Mesendoderm (in vitro differentiated cells): ENCODE data around the gene TSPAN14.

Source experiments
- DNase-seq: peaks from one replicate; pipeline ENCODE4 v3.0.0; 2013
- H2AK5ac ChIP-seq: 2 replicates; pipeline ENCODE4 v1.6.1; 2013; ENCODE audit warnings: low read length, inconsistent platforms
- H2BK120ac ChIP-seq: 2 replicates; pipeline ENCODE4 v1.6.1; 2013; ENCODE audit warnings: low read depth, mild to moderate bottlenecking, low read length, moderate library complexity, mixed read lengths
- H2BK15ac ChIP-seq: replicated peaks from 2 replicates; pipeline ENCODE4 v1.6.1; 2013; ENCODE audit warnings: low read depth, mild to moderate bottlenecking, moderate library complexity
- H2BK5ac ChIP-seq: 2 replicates; pipeline ENCODE4 v1.6.1; 2013; ENCODE audit warnings: low read length, inconsistent platforms
- H3K18ac ChIP-seq: 2 replicates; pipeline ENCODE4 v1.6.1; 2013; ENCODE audit warnings: mild to moderate bottlenecking, low read length, mixed read lengths
- H3K23ac ChIP-seq: one replicate; pipeline ENCODE4 v1.6.1; 2013; ENCODE audit warnings: low read length
- H3K27ac ChIP-seq: 2 replicates; pipeline ENCODE4 v1.5.1; 2013; ENCODE audit warnings: low read depth, mild to moderate bottlenecking, inconsistent platforms, low read length, moderate library complexity
- H3K27me3 ChIP-seq: 2 replicates; pipeline ENCODE4 v1.6.1; 2013; ENCODE audit warnings: low read length, control low read depth, mild to moderate bottlenecking, inconsistent platforms; ENCODE audit not compliant: insufficient read depth, poor library complexity
- H3K36me3 ChIP-seq: 2 replicates; pipeline ENCODE4 v1.6.1; 2013; ENCODE audit warnings: low read length, inconsistent platforms; ENCODE audit not compliant: control insufficient read depth, insufficient read depth
- H3K4ac ChIP-seq: one replicate; pipeline ENCODE4 v1.6.1; 2013; ENCODE audit warnings: low read depth, mild to moderate bottlenecking, low read length, moderate library complexity
- H3K4me1 ChIP-seq: 2 replicates; pipeline ENCODE4 v1.6.1; 2013; ENCODE audit warnings: low read depth, low read length, inconsistent platforms; ENCODE audit not compliant: control insufficient read depth
- H3K4me2 ChIP-seq: 2 replicates; pipeline ENCODE4 v1.6.1; 2013; ENCODE audit warnings: low read length
- H3K4me3 ChIP-seq: 2 replicates; pipeline ENCODE4 v1.5.1; 2013; ENCODE audit warnings: mild to moderate bottlenecking, low read length
- H3K56ac ChIP-seq: one replicate; pipeline ENCODE4 v1.6.1; 2013; ENCODE audit warnings: low read length
- H3K79me1 ChIP-seq: 2 replicates; pipeline ENCODE4 v1.6.1; 2013; ENCODE audit warnings: low read length, inconsistent platforms
- H3K79me2 ChIP-seq: 2 replicates; pipeline ENCODE4 v1.6.1; 2013; ENCODE audit warnings: mild to moderate bottlenecking, low read length; ENCODE audit not compliant: control insufficient read depth, insufficient read depth
- H3K9ac ChIP-seq: 2 replicates; pipeline ENCODE4 v1.6.1; 2013; ENCODE audit warnings: low read length, inconsistent platforms
- H4K5ac ChIP-seq: one replicate; pipeline ENCODE4 v1.6.1; 2013; ENCODE audit warnings: low read length
- H4K8ac ChIP-seq: one replicate; pipeline ENCODE4 v1.6.1; 2013; ENCODE audit warnings: low read depth, mild to moderate bottlenecking, control low read depth, low read length, moderate library complexity
- WGBS: extraction: QIAGEN DNeasy Blood & Tissue Kit; methylation state at CpG from one replicate; pipeline ENCODE4 v1.1.7; 2013; ENCODE audit warnings: low lambda C conversion rate, missing lambda C conversion rate; ENCODE audit not compliant: insufficient coverage; ENCODE audit errors: extremely low coverage; 5-methylcytosine and 5-hydroxymethylcytosine counted together

TSPAN14 gene

DNA sequence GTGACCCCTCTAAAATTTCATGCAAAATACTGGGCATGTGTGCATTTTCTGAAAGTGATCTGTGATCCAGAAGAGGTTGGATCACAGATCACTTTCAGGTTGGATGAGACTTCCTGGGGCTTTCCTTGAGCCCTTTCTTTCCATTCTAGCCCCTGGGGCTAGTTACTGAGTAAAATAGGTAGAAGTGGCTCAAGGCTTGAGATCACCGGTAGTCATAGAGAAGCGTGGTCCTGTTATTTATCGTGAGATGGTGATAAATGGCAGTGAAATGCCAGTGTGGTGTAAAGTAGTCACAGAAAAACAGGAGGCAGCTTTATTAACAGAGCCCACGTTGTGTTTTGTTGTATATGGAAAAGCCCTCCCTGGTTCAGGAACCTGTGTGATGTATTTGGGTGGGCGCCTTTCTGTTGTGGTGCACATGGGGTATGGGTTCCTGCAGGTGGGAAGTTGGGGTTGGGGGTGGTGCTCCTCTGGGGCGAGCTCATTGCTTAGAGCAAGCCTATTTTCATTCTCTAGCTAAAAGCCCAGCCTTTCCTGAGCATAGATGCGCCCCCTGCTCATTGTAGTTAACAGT, 49.6 kb downstream of the TSPAN14 start:
- DNase-seq: no peak
- peak overlapping the region; percentile 17 for H3K56ac ChIP-seq
- H3K27me3 ChIP-seq: no peaks in the 10 kb centered on the region
- H3K27ac ChIP-seq: no peak overlapping the region
- H3K79me2 ChIP-seq: peaks cover 26% of the 10 kb centered on the region
- H3K4ac ChIP-seq: no peak overlapping the region
- no peak overlapping the region for H3K9ac ChIP-seq
- peaks cover 14% of the 10 kb centered on the region for H3K4me1 ChIP-seq
- WGBS: no CpG with 5 or more reads among the region's 7 CpGs
- no peak overlapping the region for H3K23ac ChIP-seq
- H2BK120ac ChIP-seq: no peak overlapping the region
- H2BK15ac ChIP-seq: no peak overlapping the region
- H3K79me1 ChIP-seq: peaks cover 49% of the 10 kb centered on the region
- no peak overlapping the region for H3K18ac ChIP-seq
- no peaks in the 10 kb centered on the region for H3K36me3 ChIP-seq
- no peak overlapping the region for H4K5ac ChIP-seq
- H4K8ac ChIP-seq: no peak overlapping the region
- H2AK5ac ChIP-seq: no peak overlapping the region
- no peak overlapping the region for H2BK5ac ChIP-seq
- H3K4me2 ChIP-seq: no peak overlapping the region
- no peak overlapping the region for H3K4me3 ChIP-seq

GRCh38 chr10:80504158-80504811, 50.2 kb downstream of the TSPAN14 start:
- no CpG with 5 or more reads among the region's 7 CpGs for WGBS
- Histone ChIP-seq H2AK5ac (no peak overlapping the region), H3K27me3 (no peaks in the 10 kb centered on the region), H3K4me2 (no peak overlapping the region), H3K79me1 (peaks cover 45% of the 10 kb centered on the region), H3K56ac (peak overlapping the region; percentile 78), H2BK120ac (no peak overlapping the region), H2BK5ac (no peak overlapping the region), H3K27ac (no peak overlapping the region), H4K5ac (no peak overlapping the region), H3K4ac (no peak overlapping the region), H3K18ac (no peak overlapping the region), H4K8ac (no peak overlapping the region), H3K4me1 (peaks cover 15% of the 10 kb centered on the region), H3K9ac (peak overlapping the region; percentile 12), H3K79me2 (peaks cover 22% of the 10 kb centered on the region), H2BK15ac (no peak overlapping the region), H3K23ac (peak overlapping the region; percentile 6), H3K4me3 (no peak overlapping the region), H3K36me3 (no peaks in the 10 kb centered on the region)
- DNase-seq: peak; percentile 65

- Histone ChIP-seq H4K5ac (no peak overlapping the region), H3K56ac (peak overlapping the region; percentile 78), H3K9ac (peak overlapping the region; percentile 12), H3K79me2 (peaks cover 17% of the 10 kb centered on the region), H3K4me2 (no peak overlapping the region), H2BK120ac (no peak overlapping the region), H2BK5ac (no peak overlapping the region), H3K4me1 (peaks cover 15% of the 10 kb centered on the region), H2AK5ac (no peak overlapping the region), H3K23ac (no peak overlapping the region), H3K36me3 (no peaks in the 10 kb centered on the region), H3K79me1 (peaks cover 40% of the 10 kb centered on the region), H3K4me3 (no peak overlapping the region), H2BK15ac (no peak overlapping the region), H3K27me3 (no peaks in the 10 kb centered on the region), H3K27ac (peak overlapping the region; percentile 24), H3K4ac (no peak overlapping the region), H4K8ac (no peak overlapping the region), H3K18ac (no peak overlapping the region)
- peak; percentile 43 for DNase-seq
- no CpG with 5 or more reads among the region's 5 CpGs for WGBS
Observed at GRCh38 chr10:80504897-80505465, 50.9 kb downstream of the TSPAN14 start.

GRCh38 chr10:80506189-80506575, 52.1 kb downstream of the TSPAN14 start:
- H3K4me1 ChIP-seq: peaks cover 15% of the 10 kb centered on the region
- peaks cover 37% of the 10 kb centered on the region for H3K79me1 ChIP-seq
- WGBS: no CpG with 5 or more reads among the region's 6 CpGs
- H3K27me3 ChIP-seq: no peaks in the 10 kb centered on the region
- H3K18ac ChIP-seq: no peak overlapping the region
- no peak overlapping the region for H3K4ac ChIP-seq
- H2BK120ac ChIP-seq: no peak overlapping the region
- H3K4me3 ChIP-seq: no peak overlapping the region
- peak overlapping the region; percentile 26 for H3K56ac ChIP-seq
- H3K4me2 ChIP-seq: no peak overlapping the region
- no peak overlapping the region for H2BK15ac ChIP-seq
- no peak overlapping the region for H4K8ac ChIP-seq
- no peak overlapping the region for H2BK5ac ChIP-seq
- peaks cover 13% of the 10 kb centered on the region for H3K79me2 ChIP-seq
- H4K5ac ChIP-seq: no peak overlapping the region
- no peak overlapping the region for H3K23ac ChIP-seq
- peak overlapping the region; percentile 64 for H3K27ac ChIP-seq
- H3K36me3 ChIP-seq: no peaks in the 10 kb centered on the region
- H3K9ac ChIP-seq: no peak overlapping the region
- DNase-seq: peak; percentile 97
- H2AK5ac ChIP-seq: no peak overlapping the region

- Histone ChIP-seq H3K79me2 (peaks cover 6% of the 10 kb centered on the region), H3K9ac (no peak overlapping the region), H4K8ac (no peak overlapping the region), H3K23ac (no peak overlapping the region), H3K27me3 (no peaks in the 10 kb centered on the region), H3K4me1 (peaks cover 13% of the 10 kb centered on the region), H2BK5ac (peak overlapping the region; percentile 21), H3K56ac (peak overlapping the region; percentile 58), H3K4me3 (no peak overlapping the region), H3K4me2 (no peak overlapping the region), H3K27ac (peak overlapping the region; percentile 64), H3K4ac (no peak overlapping the region), H4K5ac (no peak overlapping the region), H3K36me3 (peaks cover 1% of the 10 kb centered on the region), H2BK15ac (no peak overlapping the region), H3K18ac (peak overlapping the region; percentile 18), H2BK120ac (no peak overlapping the region), H3K79me1 (peaks cover 30% of the 10 kb centered on the region), H2AK5ac (no peak overlapping the region)
- WGBS: no CpG with 5 or more reads among the region's 13 CpGs
- DNase-seq: no peak
Observed at GRCh38 chr10:80506836-80507487, 52.9 kb downstream of the TSPAN14 start.
